Liver (tissue), 3 donors: ENCODE results near the gene NUTF2.

Experiments
- CTCF ChIP-seq: fragments of 150-350 bp; IDR thresholded peaks from 2 replicates; pipeline ENCODE4 v1.5.1; 2017; ENCODE audit warnings: improper control_type of control experiment, low read depth, low read length; ENCODE audit not compliant: missing input control
- JUND ChIP-seq, 2 donors: IDR thresholded peaks; 2 replicates each; pipeline ENCODE4 v1.6.1; 2016; ENCODE audit warnings: antibody characterized with exemption in 2 of 2
- MAX ChIP-seq: IDR thresholded peaks from 2 replicates; pipeline ENCODE4 v1.6.1; 2016; ENCODE audit warnings: antibody characterized with exemption
- donor health status: healthy.
- donor health status: healthy.

GRCh38 chr16:67825906-67826305 is 20.8 kb upstream of the NUTF2 start:
- TF ChIP-seq JUND (IDR thresholded peaks at IDR 0.05) (no peak), CTCF (no peak), MAX (no peak)
